Suprapubic skin (tissue), 4 donors: ENCODE data around the gene VTI1A.

Source experiments
- POLR2A ChIP-seq, 2 donors: fragments of 450-650 bp; IDR thresholded peaks; one replicate each; pipeline ENCODE4 v1.6.1; 2017; ENCODE audit warnings: antibody characterized with exemption in 2 of 2, mild to moderate bottlenecking in 2 of 2, moderate library complexity in 2 of 2
- POLR2AphosphoS5 ChIP-seq, 3 donors: sonication (generic); formaldehyde crosslinking; IDR thresholded peaks; one replicate each; pipeline ENCODE4 v1.6.1; 2017; ENCODE audit warnings: antibody characterized with exemption in 3 of 3
- TF ChIP-seq, protein P1 (sequence below), 2 donors: fragments of 200-600 bp in 1 of 2; fragments of 450-650 bp in 1 of 2; sonication (generic) in 1 of 2; IDR thresholded peaks; one replicate each; pipeline ENCODE4 v1.5.1; 2016 to 2019; ENCODE audit warnings: antibody characterized with exemption in 2 of 2, mild to moderate bottlenecking in 1 of 2, moderate library complexity in 1 of 2

DNA sequence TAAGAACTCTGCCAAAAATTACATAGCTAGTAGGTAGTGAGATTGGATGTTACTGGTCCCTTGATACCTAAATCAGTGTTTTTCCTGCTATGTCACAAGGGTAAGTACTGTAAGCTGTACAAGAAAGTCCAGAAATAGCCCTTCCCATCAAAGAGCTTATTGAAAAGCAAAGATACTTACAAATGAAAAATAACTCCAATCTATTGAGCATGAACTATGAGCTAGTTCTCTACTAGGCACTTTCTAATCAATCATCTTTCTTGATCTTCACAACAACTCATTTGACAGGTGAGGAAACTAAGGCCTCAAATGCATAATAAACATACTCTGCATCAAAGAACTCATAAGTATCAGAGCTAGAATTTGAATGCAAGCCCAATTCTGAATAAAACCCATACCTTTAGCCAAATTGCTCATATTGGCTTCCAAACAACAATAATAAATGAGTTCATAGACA, 253.2 kb downstream of the VTI1A start:
- TF ChIP-seq, protein P1, sequence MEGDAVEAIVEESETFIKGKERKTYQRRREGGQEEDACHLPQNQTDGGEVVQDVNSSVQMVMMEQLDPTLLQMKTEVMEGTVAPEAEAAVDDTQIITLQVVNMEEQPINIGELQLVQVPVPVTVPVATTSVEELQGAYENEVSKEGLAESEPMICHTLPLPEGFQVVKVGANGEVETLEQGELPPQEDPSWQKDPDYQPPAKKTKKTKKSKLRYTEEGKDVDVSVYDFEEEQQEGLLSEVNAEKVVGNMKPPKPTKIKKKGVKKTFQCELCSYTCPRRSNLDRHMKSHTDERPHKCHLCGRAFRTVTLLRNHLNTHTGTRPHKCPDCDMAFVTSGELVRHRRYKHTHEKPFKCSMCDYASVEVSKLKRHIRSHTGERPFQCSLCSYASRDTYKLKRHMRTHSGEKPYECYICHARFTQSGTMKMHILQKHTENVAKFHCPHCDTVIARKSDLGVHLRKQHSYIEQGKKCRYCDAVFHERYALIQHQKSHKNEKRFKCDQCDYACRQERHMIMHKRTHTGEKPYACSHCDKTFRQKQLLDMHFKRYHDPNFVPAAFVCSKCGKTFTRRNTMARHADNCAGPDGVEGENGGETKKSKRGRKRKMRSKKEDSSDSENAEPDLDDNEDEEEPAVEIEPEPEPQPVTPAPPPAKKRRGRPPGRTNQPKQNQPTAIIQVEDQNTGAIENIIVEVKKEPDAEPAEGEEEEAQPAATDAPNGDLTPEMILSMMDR (IDR thresholded peaks at IDR 0.05): no peak
- TF ChIP-seq POLR2AphosphoS5 (IDR thresholded peaks at IDR 0.05): no peak
- no peak for TF ChIP-seq POLR2A (IDR thresholded peaks at IDR 0.05)
